Skeletal muscle cell (primary cell): ENCODE measurements around the gene PACSIN1.

Source experiments
- DNase-seq: peaks from one replicate; pipeline ENCODE4 v3.0.0-alpha.2; 2010; ENCODE audit warnings: low read depth
- H3K4me3 ChIP-seq: 2 replicates; pipeline ENCODE4 v1.5.1; 2011; ENCODE audit warnings: low read depth, mild to moderate bottlenecking, control low read depth, low read length, moderate library complexity

PACSIN1 gene

GRCh38 chr6:34457382-34457741 lies 8.5 kb upstream of the PACSIN1 start:
- no peak for DNase-seq

DNA sequence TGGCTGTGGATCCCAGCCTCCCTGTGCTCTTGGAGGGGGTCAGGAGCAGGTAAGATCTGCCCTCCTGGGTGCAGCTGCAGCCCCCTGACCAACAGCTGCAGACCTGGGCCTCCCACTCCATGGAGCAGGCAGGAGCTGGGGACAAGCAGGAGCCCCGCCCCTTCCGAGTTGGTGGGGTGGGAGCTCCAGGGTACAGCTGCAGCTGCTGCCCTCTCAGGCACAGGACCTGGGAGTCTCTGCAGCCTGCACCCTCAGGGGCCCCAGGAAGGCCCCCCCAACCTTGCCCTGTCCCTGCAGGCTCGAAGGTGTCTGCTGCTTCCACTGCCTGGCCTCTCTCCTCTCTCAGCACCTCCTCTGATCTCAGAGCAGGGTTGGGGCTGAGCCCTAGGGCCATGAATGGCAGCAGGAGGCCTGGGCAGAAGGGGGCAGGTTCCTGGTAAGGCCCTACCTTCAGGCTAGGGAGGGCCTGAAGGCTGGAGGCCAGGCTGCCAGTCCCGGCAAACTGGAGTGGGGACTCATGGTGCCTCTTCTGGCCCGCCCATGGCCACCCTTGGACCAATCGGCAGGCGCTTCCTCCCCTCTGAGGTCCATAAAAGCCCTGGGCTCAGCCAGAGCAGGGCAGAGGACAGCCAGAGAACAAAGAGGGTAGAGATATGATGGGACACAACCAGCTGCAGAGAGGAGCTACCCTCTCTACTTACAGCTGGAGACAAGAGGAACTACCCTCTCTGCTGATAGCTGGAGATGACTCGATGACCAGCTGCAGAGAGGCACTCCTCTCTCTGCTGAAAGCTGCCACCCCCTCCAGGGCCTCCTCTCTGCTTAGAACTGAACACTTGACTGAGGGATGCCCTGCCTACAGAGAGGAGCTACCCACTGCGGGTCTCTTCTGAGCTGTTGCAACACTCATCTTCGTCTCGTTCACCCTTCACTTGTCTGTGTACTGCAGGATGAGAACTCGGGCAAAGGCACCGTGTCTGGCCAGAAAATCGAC lies 7.8 kb upstream of the PACSIN1 start:
- no peak overlapping the region for H3K4me3 ChIP-seq
- no peak for DNase-seq

More at GRCh38 chr6:34457382-34457741, 8.5 kb upstream of the PACSIN1 start:
- H3K4me3 ChIP-seq: no peak overlapping the region

DNA sequence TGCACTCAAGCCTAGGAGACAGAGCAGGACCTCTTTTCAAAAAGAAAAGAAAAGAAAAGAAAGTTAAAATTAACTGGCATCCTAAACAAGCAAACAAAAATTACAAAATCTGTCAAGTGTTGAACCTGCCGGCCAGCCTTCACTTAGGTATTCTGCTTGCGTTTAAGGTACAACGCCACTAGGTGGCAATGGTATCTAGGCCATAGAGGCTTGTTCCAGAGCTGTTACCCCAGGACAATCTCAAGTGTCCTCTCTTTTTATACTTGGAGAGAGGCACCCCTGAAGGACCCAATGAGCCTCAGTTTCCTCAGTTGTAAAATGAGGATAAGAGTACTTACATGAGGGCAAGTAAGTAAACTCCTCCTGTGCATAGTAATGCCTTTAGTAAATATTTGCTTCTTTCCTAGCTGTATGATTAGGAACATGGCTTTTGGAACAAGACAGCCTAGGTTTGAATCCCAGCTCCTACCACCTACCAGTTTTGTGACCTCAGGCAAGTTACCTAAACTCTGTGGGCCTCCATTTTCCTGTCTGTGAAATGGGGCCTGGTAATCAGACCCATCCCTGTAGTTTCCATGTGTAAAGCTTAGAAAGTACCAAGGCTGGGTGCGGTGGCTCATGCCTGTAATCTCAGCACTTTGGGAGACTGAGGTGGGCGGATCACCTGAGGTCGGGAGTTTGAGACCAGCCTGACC lies 5.8 kb upstream of the PACSIN1 start:
- no peak for DNase-seq
- no peak overlapping the region for H3K4me3 ChIP-seq

- DNase-seq: no peak
- H3K4me3 ChIP-seq: no peak overlapping the region
Observed at GRCh38 chr6:34460796-34461507, 4.9 kb upstream of the PACSIN1 start.

GRCh38 chr6:34462010-34462409 lies 3.9 kb upstream of the PACSIN1 start:
- H3K4me3 ChIP-seq: no peak overlapping the region
- no peak for DNase-seq

DNA sequence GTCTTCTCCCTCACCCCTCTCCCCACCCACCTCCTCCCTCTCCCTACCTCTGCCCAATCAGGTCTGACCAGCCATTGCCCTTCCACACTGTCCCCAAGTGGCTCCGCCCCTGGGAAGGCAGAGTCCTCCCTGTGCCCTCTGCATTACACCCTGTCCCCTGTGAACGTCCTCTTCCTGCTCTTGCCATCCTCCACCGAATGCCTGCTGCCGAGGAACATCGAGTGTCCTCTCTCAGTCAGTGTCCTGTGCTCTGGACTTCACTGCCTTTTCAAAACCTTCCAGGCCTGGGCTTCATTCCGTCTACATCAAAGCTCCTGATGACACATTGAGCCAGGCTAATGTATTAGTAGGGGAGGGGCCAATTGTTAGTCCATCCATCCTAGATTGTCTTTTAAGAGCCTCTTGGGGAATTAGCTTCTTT lies 3.3 kb upstream of the PACSIN1 start:
- no peak overlapping the region for H3K4me3 ChIP-seq
- peak; percentile 6 for DNase-seq

GRCh38 chr6:34463299-34463698 lies 2.6 kb upstream of the PACSIN1 start:
- no peak overlapping the region for H3K4me3 ChIP-seq
- DNase-seq: no peak

- no peak overlapping the region for H3K4me3 ChIP-seq
- no peak for DNase-seq
Observed at GRCh38 chr6:34463849-34464248, 2.0 kb upstream of the PACSIN1 start.

- no peak for DNase-seq
- H3K4me3 ChIP-seq: peak overlapping the region; percentile 34
Observed at GRCh38 chr6:34466242-34467185, 638 bp downstream of the PACSIN1 start.

DNA sequence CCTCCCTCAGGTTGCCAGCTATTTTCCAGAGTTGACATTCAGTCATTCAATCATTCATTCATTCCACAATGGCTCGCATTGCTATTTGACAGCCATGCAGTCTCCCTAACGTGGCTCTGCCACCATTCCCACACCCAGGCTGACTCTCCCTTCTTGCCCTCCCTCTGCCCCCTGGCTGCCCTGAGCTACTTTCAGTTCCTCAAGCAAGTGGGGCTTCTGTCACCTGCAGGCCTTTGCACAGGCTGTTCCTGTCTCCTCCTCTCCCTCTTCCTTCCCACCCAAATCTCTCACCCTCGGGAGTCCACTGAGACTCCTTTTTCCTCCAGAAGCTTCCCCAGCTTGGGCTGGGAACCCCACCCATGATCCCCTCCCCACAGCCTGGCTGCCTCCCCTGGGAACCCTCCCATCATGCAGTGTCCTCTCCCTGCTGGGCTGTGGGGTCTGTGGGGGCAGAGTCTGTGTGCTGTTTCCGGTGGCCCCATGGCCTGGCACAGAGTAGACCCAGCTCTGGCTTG lies 2.6 kb downstream of the PACSIN1 start:
- no peak overlapping the region for H3K4me3 ChIP-seq
- DNase-seq: no peak

- DNase-seq: no peak
- H3K4me3 ChIP-seq: no peak overlapping the region
Observed at GRCh38 chr6:34469499-34469898, 3.6 kb downstream of the PACSIN1 start.

GRCh38 chr6:34472425-34472824 lies 6.5 kb downstream of the PACSIN1 start:
- H3K4me3 ChIP-seq: no peak overlapping the region
- no peak for DNase-seq

DNA sequence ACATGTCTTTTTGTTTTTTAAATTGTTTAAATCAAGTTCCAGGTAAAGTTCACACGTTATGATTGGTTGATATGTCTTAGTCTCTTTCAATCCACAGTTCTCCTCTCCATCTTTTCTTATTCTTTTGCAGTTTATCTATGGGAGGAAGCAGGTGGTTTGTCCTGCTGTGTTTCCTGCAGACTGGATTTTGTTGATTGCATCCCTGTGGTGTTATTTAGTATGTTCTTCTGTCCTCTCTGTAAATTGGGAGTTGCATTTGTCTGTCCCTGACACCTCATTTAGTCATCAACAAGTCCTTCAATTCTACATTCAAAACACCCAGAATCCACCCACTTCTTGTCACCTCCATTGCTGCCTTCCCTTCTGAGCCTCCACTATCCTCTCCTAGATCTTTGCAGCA lies 8.1 kb downstream of the PACSIN1 start:
- no peak overlapping the region for H3K4me3 ChIP-seq
- no peak for DNase-seq

DNA sequence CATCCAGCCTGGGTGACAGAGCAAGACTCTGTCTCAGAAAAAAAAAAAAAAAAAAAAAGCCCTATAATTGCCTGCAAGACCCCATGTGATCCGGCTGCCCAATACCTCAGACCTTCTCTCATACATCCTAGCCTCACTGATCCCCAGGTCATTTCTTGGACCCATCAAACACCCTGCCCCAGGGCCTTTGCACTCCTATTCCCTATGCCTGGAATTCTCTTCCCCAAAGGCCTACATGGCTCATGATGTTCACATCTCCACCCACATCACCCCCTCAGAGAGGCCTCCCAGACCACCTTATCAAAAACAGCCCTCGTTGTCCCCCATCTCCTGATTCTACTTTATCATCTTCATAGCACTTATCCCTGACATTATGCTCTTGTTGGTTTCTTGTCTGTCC lies 8.9 kb downstream of the PACSIN1 start:
- H3K4me3 ChIP-seq: no peak overlapping the region

DNA sequence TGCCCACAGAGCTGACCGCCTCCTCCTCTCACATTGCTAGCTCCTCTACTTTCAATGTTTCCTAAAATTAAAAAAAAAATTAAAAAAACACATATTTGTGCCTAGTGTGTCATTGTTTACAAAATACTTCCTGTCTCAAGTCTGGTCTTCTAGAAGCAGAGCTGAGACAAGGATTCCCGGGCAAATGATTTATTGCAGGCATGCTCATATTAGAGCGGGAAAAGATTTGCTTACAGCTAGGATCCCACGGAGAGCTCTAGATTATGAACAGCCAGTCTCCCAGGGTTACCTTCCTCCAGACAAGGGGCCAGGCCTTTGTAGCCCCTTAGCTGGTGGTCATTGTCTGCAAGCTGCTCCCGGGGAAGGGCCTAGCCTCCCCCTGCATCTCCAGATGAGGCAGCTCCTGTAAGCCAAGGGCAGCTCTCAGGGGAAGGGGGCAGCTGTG lies 9.4 kb downstream of the PACSIN1 start:
- no peak for DNase-seq

More for the DNA sequence above, 8.9 kb downstream of the PACSIN1 start:
- DNase-seq: no peak

GRCh38 chr6:34475767-34476328 lies 10.0 kb downstream of the PACSIN1 start:
- no peak overlapping the region for H3K4me3 ChIP-seq
- DNase-seq: no peak

More for the DNA sequence above, 9.4 kb downstream of the PACSIN1 start:
- H3K4me3 ChIP-seq: no peak overlapping the region

DNA sequence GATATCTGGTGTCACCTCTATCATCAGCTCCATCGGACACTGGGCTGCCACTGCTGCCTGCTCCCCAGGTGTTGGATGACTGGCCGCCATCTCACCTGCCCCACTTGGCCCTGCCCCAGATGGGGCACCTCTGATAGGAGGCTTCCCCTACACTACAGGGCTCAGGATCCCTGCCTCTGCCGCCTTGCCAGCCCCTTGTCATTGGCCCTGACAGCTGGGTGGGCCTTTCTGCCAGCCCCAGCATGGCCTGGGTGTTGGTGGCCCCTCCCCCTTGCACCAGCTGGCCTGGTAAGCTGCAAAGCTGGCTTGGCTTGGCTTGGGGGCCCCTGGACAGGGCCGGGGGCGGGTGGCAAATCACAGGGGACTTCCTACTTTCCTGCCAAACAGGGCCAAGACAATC lies 10.6 kb downstream of the PACSIN1 start:
- no peak overlapping the region for H3K4me3 ChIP-seq
- no peak for DNase-seq

- DNase-seq: no peak
- H3K4me3 ChIP-seq: no peak overlapping the region
Observed at GRCh38 chr6:34476921-34477320, 11.0 kb downstream of the PACSIN1 start.
